Tibial nerve (tissue), 4 donors: ENCODE data around the gene LRRC75B. TPM values are rescaled to one million over a fixed set of nuclear protein-coding genes. Genes with fewer than 3 reads are reported as not detected.
"Not testable (repeated sequence)": the region's sequence is repeated elsewhere in the genome, so short reads cannot be mapped to it uniquely, and the experiment has no call there.

ENCODE experiments used
- DNase-seq, 2 donors: peaks; one replicate each; pipeline ENCODE4 v3.0.0-alpha.2; 2019; ENCODE audit warnings: low spot score in 2 of 2
- H3K27ac ChIP-seq, 4 donors: fragments of 200-600 bp; sonication (generic) in 3 of 4; one replicate each; pipeline ENCODE4 v1.5.1; 2017 to 2019; ENCODE audit warnings: mild to moderate bottlenecking in 1 of 4
- H3K27me3 ChIP-seq, 2 donors: fragments of 200-600 bp; sonication (generic) in 1 of 2; one replicate each; pipeline versions ENCODE4 v1.5.1 to v1.6.0; 2017 to 2019
- H3K36me3 ChIP-seq, 3 donors: fragments of 200-600 bp; sonication (generic); one replicate each; pipeline ENCODE4 v1.5.1; 2018 to 2019
- H3K4me1 ChIP-seq, 4 donors: fragments of 200-600 bp; sonication (generic) in 3 of 4; one replicate each; pipeline ENCODE4 v1.5.1; 2017 to 2019
- H3K4me3 ChIP-seq, 4 donors: fragments of 200-600 bp; sonication (generic) in 3 of 4; one replicate each; pipeline ENCODE4 v1.5.1; 2017 to 2019; ENCODE audit warnings: mild to moderate bottlenecking in 1 of 4, moderate library complexity in 1 of 4
- H3K9me3 ChIP-seq, 4 donors: fragments of 200-600 bp; sonication (generic) in 3 of 4; one replicate each; pipeline ENCODE4 v1.5.1; 2017 to 2019
- CTCF ChIP-seq, 5 experiments: fragments of 200-600 bp in 3 of 5; fragments of 450-650 bp in 2 of 5; sonication (generic) in 3 of 5; IDR thresholded peaks; one replicate each; pipeline ENCODE4 v1.5.1; 2016 to 2019; ENCODE audit warnings: antibody characterized with exemption in 5 of 5, mild to moderate bottlenecking in 3 of 5, moderate library complexity in 2 of 5
- EP300 ChIP-seq, 2 donors: sonication (generic); formaldehyde crosslinking; IDR thresholded peaks; one replicate each; pipeline ENCODE4 v1.6.1; 2017; ENCODE audit warnings: antibody characterized with exemption in 2 of 2, mild to moderate bottlenecking in 1 of 2
- POLR2A ChIP-seq, 2 donors: fragments of 450-650 bp; IDR thresholded peaks; one replicate each; pipeline ENCODE4 v1.6.1; 2017; ENCODE audit warnings: antibody characterized with exemption in 2 of 2, mild to moderate bottlenecking in 2 of 2, moderate library complexity in 2 of 2
- whole genome bisulfite sequencing, 2 donors: methylation state at CpG; one replicate each; pipeline ENCODE4 v1.1.5; 2018; 5-methylcytosine and 5-hydroxymethylcytosine counted together
- total RNA-seq, 4 donors: library from RNA; depleted of rRNA; stranded (reverse); fragments of >200 nt; gene quantifications; one replicate each; pipeline ENCODE4 v1.1.0, GENCODE V29; 2016

LRRC75B gene
- total RNA-seq, 4 donors from 2014 or later = 33.5 to 55.7 (median 40.2) TPM

GRCh38 chr22:24595228-24595627 is 2.4 kb upstream of the LRRC75B start:
- H3K9me3 ChIP-seq = no peaks in the 10 kb centered on the region
- WGBS, 2 donors = 80 to 88% methylated on average over 1 to 5 of the region's 6 CpGs
- H3K4me1 ChIP-seq = peaks cover 0 to 40% (median 16%) of the 10 kb centered on the region in 4 donors
- no peak for TF ChIP-seq POLR2A (IDR thresholded peaks at IDR 0.05)
- no peak for TF ChIP-seq CTCF (IDR thresholded peaks at IDR 0.05)
- no peak for DNase-seq
- no peaks in the 10 kb centered on the region for H3K36me3 ChIP-seq
- peak overlapping the region in 1 of 4 donors; percentile 97 for H3K27ac ChIP-seq
- H3K27me3 ChIP-seq = no peaks in the 10 kb centered on the region
- H3K4me3 ChIP-seq = no peak overlapping the region

GRCh38 chr22:24594569-24595120 is 1.8 kb upstream of the LRRC75B start:
- TF ChIP-seq POLR2A (IDR thresholded peaks at IDR 0.05) = no peak
- Histone ChIP-seq H3K4me1 (peaks cover 0 to 46% (median 18%) of the 10 kb centered on the region in 4 donors), H3K27ac (peak overlapping the region in 1 of 4 donors; percentile 97), H3K36me3 (peaks cover 0 to 6% (median 0%) of the 10 kb centered on the region in 3 donors), H3K27me3 (no peaks in the 10 kb centered on the region), H3K4me3 (no peak overlapping the region), H3K9me3 (no peaks in the 10 kb centered on the region)
- WGBS, 2 donors = 78% methylated on average over 4 to 6 of the region's 7 CpGs
- DNase-seq = no peak

- Histone ChIP-seq H3K36me3 (peaks cover 0 to 12% (median 0%) of the 10 kb centered on the region in 3 donors), H3K4me3 (no peak overlapping the region), H3K27me3 (no peaks in the 10 kb centered on the region), H3K9me3 (no peaks in the 10 kb centered on the region), H3K27ac (peak overlapping the region; percentile 73 to 98 (median 92)), H3K4me1 (peaks cover 0 to 52% (median 21%) of the 10 kb centered on the region in 4 donors)
- WGBS, 2 donors = 73 to 75% methylated on average over 15 to 16 of the region's 16 CpGs
- no peak for TF ChIP-seq CTCF (IDR thresholded peaks at IDR 0.05)
- TF ChIP-seq EP300 (IDR thresholded peaks at IDR 0.05) = no peak
- TF ChIP-seq POLR2A (IDR thresholded peaks at IDR 0.05) = no peak
- no peak for DNase-seq
Observed at GRCh38 chr22:24593836-24594568, 1.1 kb upstream of the LRRC75B start.

- DNase-seq, H3K27me3 ChIP-seq, H3K9me3 ChIP-seq: not testable (repeated sequence)
- peak overlapping the region; percentile 73 to 98 (median 92) for H3K27ac ChIP-seq
- peaks cover 0 to 57% (median 21%) of the 10 kb centered on the region in 4 donors for H3K4me1 ChIP-seq
- H3K4me3 ChIP-seq = peak overlapping the region; percentile 35 to 92 (median 62)
- 74 to 79% methylated on average over 10 of the region's 10 CpGs for WGBS, 2 donors
- H3K36me3 ChIP-seq = peaks cover 0 to 17% (median 0%) of the 10 kb centered on the region in 3 donors
Observed at GRCh38 chr22:24593559-24593835, 624 bp upstream of the LRRC75B start.

- Histone ChIP-seq H3K4me3 (peak overlapping the region; percentile 57 to 92 (median 74)), H3K9me3 (no peaks in the 10 kb centered on the region), H3K36me3 (peaks cover 0 to 30% (median 0%) of the 10 kb centered on the region in 3 donors), H3K27ac (peak overlapping the region; percentile 73 to 98 (median 92)), H3K27me3 (no peaks in the 10 kb centered on the region), H3K4me1 (peaks cover 0 to 67% (median 21%) of the 10 kb centered on the region in 4 donors)
- 9 to 14% methylated on average over 19 to 26 of the region's 33 CpGs for WGBS, 2 donors
- no peak for TF ChIP-seq POLR2A (IDR thresholded peaks at IDR 0.05)
- no peak for TF ChIP-seq EP300 (IDR thresholded peaks at IDR 0.05)
- no peak for TF ChIP-seq CTCF (IDR thresholded peaks at IDR 0.05)
- no peak for DNase-seq
Observed at GRCh38 chr22:24592058-24592850, 619 bp downstream of the LRRC75B start.
